Endodermal cell (in vitro differentiated cells): ENCODE measurements around the gene CRYGN. TPM values are rescaled to one million over a fixed set of nuclear protein-coding genes. Genes with fewer than 3 reads are reported as not detected.
A peak's percentile ranks its signal among the peaks of the same experiment; 100 is the strongest.

Source experiments
- DNase-seq: peaks from one replicate; pipeline ENCODE4 v3.0.0-alpha.2; 2017
- H3K27ac ChIP-seq: 2 replicates; pipeline ENCODE4 v1.5.1; 2013; ENCODE audit warnings: mild to moderate bottlenecking, low read depth, low read length, moderate library complexity
- H3K27me3 ChIP-seq: 2 replicates; pipeline ENCODE4 v1.6.1; 2013; ENCODE audit warnings: mild to moderate bottlenecking, low read length, moderate library complexity; ENCODE audit not compliant: insufficient read depth, control insufficient read depth, poor library complexity, severe bottlenecking
- H3K36me3 ChIP-seq: 2 replicates; pipeline ENCODE4 v1.7.0; 2013; ENCODE audit warnings: mild to moderate bottlenecking, low read length, moderate library complexity; ENCODE audit not compliant: control insufficient read depth, insufficient read depth
- H3K4me1 ChIP-seq: one replicate; pipeline ENCODE4 v1.7.0; 2013; ENCODE audit warnings: low read length; ENCODE audit not compliant: control insufficient read depth, insufficient read depth
- H3K4me3 ChIP-seq: 2 replicates; pipeline ENCODE4 v1.5.1; 2013; ENCODE audit warnings: mild to moderate bottlenecking, low read length, moderate library complexity
- H3K9ac ChIP-seq: 2 replicates; pipeline ENCODE4 v1.6.1; 2013; ENCODE audit warnings: mild to moderate bottlenecking, low read length, moderate library complexity; ENCODE audit not compliant: poor library complexity, severe bottlenecking; ENCODE audit errors: extremely low read depth
- H3K9me3 ChIP-seq: 2 replicates; pipeline ENCODE4 v1.6.1; 2013; ENCODE audit warnings: mild to moderate bottlenecking, low read length, moderate library complexity; ENCODE audit not compliant: control insufficient read depth
- H3K27ac Mint-ChIP-seq: 2 replicates; pipeline ENCODE4 v1.8.0; 2020; ENCODE audit warnings: mixed read lengths
- H3K27me3 Mint-ChIP-seq: 2 replicates; pipeline ENCODE4 v1.8.0; 2021; ENCODE audit warnings: mild to moderate bottlenecking, mixed read lengths; ENCODE audit not compliant: insufficient read depth
- H3K36me3 Mint-ChIP-seq: 2 replicates; pipeline ENCODE4 v1.8.0; 2020; ENCODE audit warnings: low read depth, mixed read lengths
- H3K4me1 Mint-ChIP-seq: 2 replicates; pipeline ENCODE4 v1.8.0; 2020; ENCODE audit warnings: mixed read lengths
- H3K4me3 Mint-ChIP-seq: 2 replicates; pipeline ENCODE4 v1.8.0; 2020; ENCODE audit warnings: mild to moderate bottlenecking, moderate library complexity, mixed read lengths
- H3K9me3 Mint-ChIP-seq: 2 replicates; pipeline ENCODE4 v1.8.0; 2020; ENCODE audit warnings: mild to moderate bottlenecking, mixed read lengths
- CTCF ChIP-seq: fragments of 200-600 bp; sonication (generic); conservative IDR thresholded peaks from 2 replicates; pipeline ENCODE4 v1.5.0; 2021; ENCODE audit warnings: antibody characterized with exemption, mild to moderate bottlenecking
- whole genome bisulfite sequencing, 2 experiments: methylation state at CpG; one replicate each; pipeline versions ENCODE4 v1.1.5 to v1.1.7; 2013; ENCODE audit warnings: missing lambda C conversion rate in 2 of 2, mixed read lengths in 1 of 2; ENCODE audit not compliant: insufficient coverage in 1 of 2, insufficient read length in 1 of 2; 5-methylcytosine and 5-hydroxymethylcytosine counted together
- total RNA-seq, 2 donors: library from RNA; stranded (reverse); fragmentation: NEBNext Ultra II Directional in 1 of 2; extraction: Animal tissue kit (Norgen Biotek cat#: 25700) in 1 of 2; gene quantifications; 2 replicates in 1 of 2; 3 replicates in 1 of 2; pipeline ENCODE4 v1.2.1, GENCODE V29; 2021

Gene CRYGN
- total RNA-seq, 2 donors from 2014 or later = 2.3 to 4.4 TPM

- Histone ChIP-seq H3K36me3 (peaks cover 12% of the 10 kb centered on the region), H3K27me3 (no peaks in the 10 kb centered on the region), H3K4me3 (no peak overlapping the region), H3K27ac (no peak overlapping the region), H3K9ac (no peak overlapping the region), H3K9me3 (no peaks in the 10 kb centered on the region), H3K4me1 (peaks cover 3% of the 10 kb centered on the region)
- Mint-ChIP-seq H3K9me3 (no peaks in the 10 kb centered on the region), H3K4me3 (no peak overlapping the region), H3K27ac (peak overlapping the region; percentile 44), H3K36me3 (peaks cover 37% of the 10 kb centered on the region), H3K4me1 (peaks cover 13% of the 10 kb centered on the region), H3K27me3 (no peaks in the 10 kb centered on the region)
- no peak for TF ChIP-seq CTCF
- 86 to 95% methylated on average over 5 to 9 of the region's 9 CpGs for WGBS, 2 experiments
- peak; percentile 48 for DNase-seq
These were observed 34.9 kb downstream of the CRYGN start for GRCh38 chr7:151405056-151405455.

- no peak overlapping the region for H3K4me3 Mint-ChIP-seq
- no peak overlapping the region for H3K9ac ChIP-seq
These were observed 35.5 kb downstream of the CRYGN start for GRCh38 chr7:151404216-151405011.

GRCh38 chr7:151403764-151404163, 36.2 kb downstream of the CRYGN start:
- no peaks in the 10 kb centered on the region for H3K9me3 ChIP-seq
- H3K27ac ChIP-seq = no peak overlapping the region
- no peak overlapping the region for H3K4me3 Mint-ChIP-seq
- H3K9me3 Mint-ChIP-seq = no peaks in the 10 kb centered on the region
- peaks cover 13% of the 10 kb centered on the region for H3K4me1 Mint-ChIP-seq
- no peak overlapping the region for H3K27ac Mint-ChIP-seq
- TF ChIP-seq CTCF = no peak
- H3K36me3 Mint-ChIP-seq = peaks cover 49% of the 10 kb centered on the region
- 92 to 93% methylated on average over 7 to 9 of the region's 9 CpGs for WGBS, 2 experiments
- peaks cover 3% of the 10 kb centered on the region for H3K4me1 ChIP-seq
- H3K27me3 Mint-ChIP-seq = no peaks in the 10 kb centered on the region
- H3K4me3 ChIP-seq = no peak overlapping the region
- H3K27me3 ChIP-seq = no peaks in the 10 kb centered on the region
- H3K9ac ChIP-seq = no peak overlapping the region
- DNase-seq = peak; percentile 22
- H3K36me3 ChIP-seq = peaks cover 16% of the 10 kb centered on the region

More at GRCh38 chr7:151404216-151405011, 35.5 kb downstream of the CRYGN start:
- no peak for TF ChIP-seq CTCF
- Mint-ChIP-seq H3K36me3 (peaks cover 44% of the 10 kb centered on the region), H3K9me3 (no peaks in the 10 kb centered on the region), H3K27me3 (no peaks in the 10 kb centered on the region), H3K4me1 (peaks cover 13% of the 10 kb centered on the region), H3K27ac (peak overlapping the region; percentile 44)
- peaks cover 12% of the 10 kb centered on the region for H3K36me3 ChIP-seq
- no peak overlapping the region for H3K4me3 ChIP-seq
- DNase-seq = peak; percentile 32
- H3K9me3 ChIP-seq = no peaks in the 10 kb centered on the region
- no peak overlapping the region for H3K27ac ChIP-seq
- peaks cover 3% of the 10 kb centered on the region for H3K4me1 ChIP-seq
- no peaks in the 10 kb centered on the region for H3K27me3 ChIP-seq
- 92 to 100% methylated on average over 3 to 18 of the region's 18 CpGs for WGBS, 2 experiments
